ENCODE measurements around the gene MCM3AP.

MCM3AP gene

GRCh38 chr21:46188226-46189212 is 96.9 kb downstream of the MCM3AP start:
- ChIA-PET POLR2A (no interaction called here), CTCF (no interaction called here)
- TF ChIP-seq CTBP1 (IDR thresholded peaks at IDR 0.05; ENCODE audit: borderline replicate concordance) = no peak
- DNase-seq (ENCODE audit: extremely low spot score) = no peak

GRCh38 chr21:46187814-46188213 is 97.6 kb downstream of the MCM3AP start:
- ChIA-PET CTCF (no interaction called here), POLR2A (no interaction called here)
- DNase-seq (ENCODE audit: extremely low spot score) = no peak
- TF ChIP-seq BHLHE40 (IDR thresholded peaks at IDR 0.05; ENCODE audit: borderline replicate concordance) (no peak), ZNF384 (IDR thresholded peaks at IDR 0.05) (no peak), L3MBTL2 (conservative IDR thresholded peaks at IDR 0.05) (no peak), PKNOX1 (IDR thresholded peaks at IDR 0.05) (no peak), SUZ12 (IDR thresholded peaks at IDR 0.05) (no peak), TARDBP (IDR thresholded peaks at IDR 0.05) (no peak), SP1 (IDR thresholded peaks at IDR 0.05) (no peak)

GRCh38 chr21:46187261-46187660 is 98.2 kb downstream of the MCM3AP start:
- TF ChIP-seq LEF1 (IDR thresholded peaks at IDR 0.05; ENCODE audit: borderline replicate concordance) (no peak), SP1 (IDR thresholded peaks at IDR 0.05) (no peak), FOXM1 (IDR thresholded peaks at IDR 0.05; ENCODE audit: borderline replicate concordance) (no peak), L3MBTL2 (conservative IDR thresholded peaks at IDR 0.05) (no peak), ARNT (IDR thresholded peaks at IDR 0.05) (no peak), CTBP1 (IDR thresholded peaks at IDR 0.05; ENCODE audit: borderline replicate concordance) (no peak), TARDBP (IDR thresholded peaks at IDR 0.05) (no peak), SUZ12 (IDR thresholded peaks at IDR 0.05) (no peak)
- ChIA-PET CTCF (no interaction called here), POLR2A (no interaction called here)
- no peak for DNase-seq (ENCODE audit: extremely low spot score)

- no peak for DNase-seq (ENCODE audit: extremely low spot score)
- ChIA-PET CTCF (no interaction called here), POLR2A (no interaction called here)
- TF ChIP-seq SUZ12 (IDR thresholded peaks at IDR 0.05) (no peak), ZNF384 (IDR thresholded peaks at IDR 0.05) (no peak), BHLHE40 (IDR thresholded peaks at IDR 0.05; ENCODE audit: borderline replicate concordance) (no peak), TARDBP (IDR thresholded peaks at IDR 0.05) (no peak), SP1 (IDR thresholded peaks at IDR 0.05) (no peak), PKNOX1 (IDR thresholded peaks at IDR 0.05) (no peak), FOXK2 (IDR thresholded peaks at IDR 0.05) (no peak), L3MBTL2 (conservative IDR thresholded peaks at IDR 0.05) (no peak), CTBP1 (IDR thresholded peaks at IDR 0.05; ENCODE audit: borderline replicate concordance) (no peak), ARNT (IDR thresholded peaks at IDR 0.05) (no peak), NFRKB (IDR thresholded peaks at IDR 0.05) (no peak), ELF4 (IDR thresholded peaks at IDR 0.05) (no peak), FOXA1 (IDR thresholded peaks at IDR 0.05) (no peak)
Measured at GRCh38 chr21:46185716-46186115, 99.7 kb downstream of the MCM3AP start.
